GM12873 (cell line): ENCODE results near the gene TMED9.

ENCODE experiments used
- TF ChIP-seq, protein P1 (sequence below): IDR thresholded peaks from 2 replicates; pipeline ENCODE4 v1.5.1; 2012; ENCODE audit warnings: low read depth, mild to moderate bottlenecking, moderate library complexity, low read length, control low read depth; ENCODE audit not compliant: insufficient read depth; ENCODE audit errors: missing control alignments

The TMED9 gene

DNA sequence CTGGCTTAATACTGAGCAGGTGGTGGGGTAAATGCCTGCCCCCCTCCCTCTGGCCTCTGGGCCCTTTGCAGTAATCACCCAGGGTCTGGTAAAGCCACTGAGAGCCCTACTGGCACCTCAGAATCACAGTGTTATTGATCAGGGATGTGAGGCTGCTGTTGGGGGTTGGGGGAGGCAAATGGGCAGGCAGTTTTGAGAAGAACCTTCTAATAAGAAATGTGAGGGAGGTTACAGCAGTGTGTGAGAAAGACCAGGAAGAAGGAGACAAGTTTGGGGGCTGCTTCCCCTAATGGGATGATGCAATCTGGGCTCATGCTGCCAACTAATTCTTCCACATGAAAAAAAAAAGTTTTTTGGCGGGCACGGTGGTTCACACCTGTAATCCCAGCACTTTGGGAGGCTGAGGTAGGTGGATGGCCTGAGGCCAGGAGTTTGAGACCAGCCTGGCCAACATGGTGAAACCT lies 4.8 kb downstream of the TMED9 start:
- TF ChIP-seq, protein P1, sequence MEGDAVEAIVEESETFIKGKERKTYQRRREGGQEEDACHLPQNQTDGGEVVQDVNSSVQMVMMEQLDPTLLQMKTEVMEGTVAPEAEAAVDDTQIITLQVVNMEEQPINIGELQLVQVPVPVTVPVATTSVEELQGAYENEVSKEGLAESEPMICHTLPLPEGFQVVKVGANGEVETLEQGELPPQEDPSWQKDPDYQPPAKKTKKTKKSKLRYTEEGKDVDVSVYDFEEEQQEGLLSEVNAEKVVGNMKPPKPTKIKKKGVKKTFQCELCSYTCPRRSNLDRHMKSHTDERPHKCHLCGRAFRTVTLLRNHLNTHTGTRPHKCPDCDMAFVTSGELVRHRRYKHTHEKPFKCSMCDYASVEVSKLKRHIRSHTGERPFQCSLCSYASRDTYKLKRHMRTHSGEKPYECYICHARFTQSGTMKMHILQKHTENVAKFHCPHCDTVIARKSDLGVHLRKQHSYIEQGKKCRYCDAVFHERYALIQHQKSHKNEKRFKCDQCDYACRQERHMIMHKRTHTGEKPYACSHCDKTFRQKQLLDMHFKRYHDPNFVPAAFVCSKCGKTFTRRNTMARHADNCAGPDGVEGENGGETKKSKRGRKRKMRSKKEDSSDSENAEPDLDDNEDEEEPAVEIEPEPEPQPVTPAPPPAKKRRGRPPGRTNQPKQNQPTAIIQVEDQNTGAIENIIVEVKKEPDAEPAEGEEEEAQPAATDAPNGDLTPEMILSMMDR = no peak

DNA sequence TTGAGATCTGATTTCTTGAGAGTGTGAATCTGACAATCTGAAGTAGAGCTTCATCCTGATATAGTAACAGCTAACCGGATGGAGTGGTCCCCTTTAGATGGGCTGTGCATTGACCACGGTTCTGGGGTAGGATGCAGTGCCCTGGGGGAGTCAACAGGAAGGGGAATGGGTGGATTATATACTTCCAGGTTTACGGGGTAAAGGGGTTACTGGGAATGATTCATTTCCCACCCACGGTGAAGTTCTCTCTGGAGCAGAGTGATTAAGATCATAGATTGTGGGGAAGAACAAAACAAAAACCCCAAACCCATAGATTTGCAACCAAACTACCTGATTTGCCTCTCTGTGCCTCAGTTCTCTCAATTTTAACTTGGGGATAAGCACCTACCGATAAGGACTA lies 6.5 kb downstream of the TMED9 start:
- TF ChIP-seq, protein P1 = no peak

- TF ChIP-seq, protein P1 = no peak
Measured at GRCh38 chr5:177599731-177600507, 7.9 kb downstream of the TMED9 start, which contains the start of gene B4GALT7. TSS of gene B4GALT7 (plus strand) at chr5:177600132. CDS start at chr5:177600211, 79 bp downstream.

- TF ChIP-seq, protein P1 = no peak
Measured at GRCh38 chr5:177600508-177601018, 8.6 kb downstream of the TMED9 start.

DNA sequence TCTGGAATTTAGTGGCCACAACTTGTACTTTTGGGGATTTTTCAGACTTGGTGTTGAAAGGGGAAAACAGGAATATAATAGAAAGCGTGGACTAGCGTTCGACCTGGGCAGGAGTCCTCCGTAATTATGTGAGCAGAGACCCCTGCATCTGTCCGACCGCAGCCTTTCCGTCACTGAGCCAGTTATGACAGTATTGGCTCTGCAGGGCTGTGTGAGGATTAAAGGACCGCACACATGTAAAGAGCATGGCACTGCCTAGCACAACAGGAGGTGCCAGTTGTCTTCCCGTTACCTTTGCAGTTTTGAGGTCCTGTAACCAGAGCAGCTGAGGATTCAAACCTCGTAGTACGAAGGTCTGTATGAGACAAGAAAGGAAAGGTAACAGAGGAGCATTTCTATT lies 9.1 kb downstream of the TMED9 start:
- TF ChIP-seq, protein P1 = no peak

DNA sequence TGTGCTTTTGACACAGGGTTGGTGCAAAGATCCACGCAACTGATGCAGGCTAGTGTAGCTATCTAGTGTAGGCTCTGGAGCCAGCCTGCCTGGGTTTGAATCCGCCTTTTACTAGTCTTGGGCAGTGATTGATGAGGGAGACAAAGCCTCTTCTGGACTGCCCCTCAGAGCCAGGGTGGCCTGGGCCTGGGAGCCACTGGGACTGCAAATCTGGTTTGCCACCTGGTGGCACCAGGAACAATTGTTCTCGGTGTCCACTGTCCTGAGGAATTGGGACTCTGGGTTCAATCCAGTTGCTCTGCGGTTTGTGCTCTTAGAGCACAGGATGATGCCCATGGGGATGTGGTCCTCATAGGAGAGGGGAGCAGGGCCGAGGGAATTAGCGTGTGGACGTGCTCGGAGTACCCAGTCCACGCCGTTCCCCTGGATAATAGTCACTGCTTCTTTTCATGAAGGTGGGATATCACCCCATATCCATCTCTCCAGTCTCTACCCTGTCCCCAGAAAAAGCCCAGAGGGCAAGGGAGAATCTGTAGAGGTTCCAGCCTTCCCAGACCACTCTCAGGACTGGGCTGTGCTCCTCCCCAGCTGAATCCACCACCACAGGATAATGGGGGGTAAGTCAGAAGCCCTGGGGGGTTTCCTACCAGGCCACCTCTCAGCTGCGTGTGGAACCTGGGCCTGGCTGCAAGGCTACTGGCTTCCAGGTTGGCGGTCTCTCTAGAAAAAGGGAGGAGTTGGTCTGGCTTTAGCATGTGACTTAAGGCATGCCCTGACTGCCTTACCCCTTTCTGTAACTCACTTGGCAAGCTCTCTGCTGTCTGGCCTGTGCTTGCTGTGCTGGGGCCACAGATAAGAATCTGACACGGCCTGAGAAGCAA lies 9.8 kb downstream of the TMED9 start:
- TF ChIP-seq, protein P1 = peak; percentile 20

GRCh38 chr5:177602458-177602830 lies 10.4 kb downstream of the TMED9 start:
- TF ChIP-seq, protein P1 = no peak
